ENCODE results near the gene ACOXL. TPM values are rescaled to one million over a fixed set of nuclear protein-coding genes. Genes with fewer than 3 reads are reported as not detected.

The ACOXL gene
- total and polyA plus RNA-seq, 9 of the 15 experiments (the other 6 are each of a cell fraction or from before 2014, with no cell fraction given) = 0.31 to 0.56 TPM; not detected in 7

DNA sequence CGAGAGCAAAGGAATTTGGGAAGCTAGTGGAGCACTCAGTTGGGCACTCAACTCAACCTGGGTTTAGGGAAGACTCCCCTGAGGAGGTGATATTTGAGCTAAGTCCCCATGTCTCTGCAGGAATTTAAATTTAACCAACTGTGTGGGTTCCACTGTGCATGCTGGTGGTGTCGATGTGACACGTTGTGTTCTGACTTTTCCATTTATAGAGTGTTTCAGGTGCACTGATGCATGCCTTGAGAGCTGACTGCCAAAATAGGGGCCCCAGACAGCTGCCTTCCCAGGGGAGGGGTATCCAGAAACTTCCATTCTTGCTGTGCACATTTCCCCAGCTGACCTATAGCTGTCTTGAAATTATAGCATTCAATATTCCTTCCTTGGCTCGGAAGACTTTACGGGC lies 324.7 kb downstream of the ACOXL start:
- Histone ChIP-seq H3K27me3 (ENCODE audit: control insufficient read depth in 2 of 2, insufficient read depth in 2 of 2, low read length in 2 of 2) (peaks cover 4 to 36% of the 10 kb centered on the region in 2 experiments; a peak in 4 of 5 replicates), H2AFZ (ENCODE audit: low read depth, low read length) (no peak overlapping the region), H3K79me2 (ENCODE audit: control insufficient read depth, insufficient read depth, low read length) (no peaks in the 10 kb centered on the region), H3K27ac (ENCODE audit: extremely low read depth, low read depth, low read length) (no peak overlapping the region), H3K4me3 (no peak overlapping the region), H3K4me1 (replicated peaks in 1 of 2; ENCODE audit: control insufficient read depth in 2 of 2, insufficient read depth in 2 of 2, low read length in 2 of 2) (no peaks in the 10 kb centered on the region), H3K9me3 (replicated peaks; ENCODE audit: control insufficient read depth, insufficient read depth, low read depth, low read length) (no peaks in the 10 kb centered on the region), H4K20me1 (replicated peaks; ENCODE audit: control insufficient read depth, insufficient read depth, low read length) (no peaks in the 10 kb centered on the region), H3K9me1 (ENCODE audit: control insufficient read depth, insufficient read depth, low read length) (no peaks in the 10 kb centered on the region), H3K4me2 (ENCODE audit: insufficient read depth, low read length) (no peak overlapping the region), H3K9ac (ENCODE audit: insufficient read depth in 1 of 2, low read depth in 2 of 2, low read length in 2 of 2) (no peak overlapping the region), H3K36me3 (ENCODE audit: control insufficient read depth, insufficient read depth, low read length) (no peaks in the 10 kb centered on the region)
- in situ Hi-C loops (cut with MboI) = no loop called here
- no TSS peak for BruUV-seq (replicated peaks)
- CTCF ChIA-PET (ENCODE audit: low intra/inter-chr PET ratio) = no interaction called here
- ATAC-seq = no peak
- no peak for FAIRE-seq
- intact Hi-C loops (cut with micrococcal nuclease) = no loop called here
- WGBS (ENCODE audit: insufficient coverage, low coverage, missing lambda C conversion rate) = 11% methylated on average over 5 of the region's 5 CpGs
- no peak for DNase-seq (ENCODE audit: extremely low read depth in 1 of 4, low spot score in 3 of 4)
- POLR2A ChIA-PET = interaction anchor here (0.6 to 1.4 kb wide), 5 partner anchors 10 to 99 kb away, joined by 3 to 10 read pairs (median 3); no protein-coding TSS in a partner anchor
- no peak for TF ChIP-seq POLR3G (IDR thresholded peaks at IDR 0.05; ENCODE audit: extremely low read depth, insufficient read length, insufficient replicate concordance)
- TF ChIP-seq ESRRB (CRISPR knock-in tag; IDR thresholded peaks at IDR 0.05; ENCODE audit: borderline replicate concordance) = no peak
- no peak for TF ChIP-seq HDGF (IDR thresholded peaks at IDR 0.05)
- no peak for TF ChIP-seq SRSF3 (IDR thresholded peaks at IDR 0.05; ENCODE audit: insufficient read depth, low read length)
- TF ChIP-seq RUNX1 (IDR thresholded peaks at IDR 0.05; ENCODE audit: low read depth) = no peak
- TF ChIP-seq, protein P1, sequence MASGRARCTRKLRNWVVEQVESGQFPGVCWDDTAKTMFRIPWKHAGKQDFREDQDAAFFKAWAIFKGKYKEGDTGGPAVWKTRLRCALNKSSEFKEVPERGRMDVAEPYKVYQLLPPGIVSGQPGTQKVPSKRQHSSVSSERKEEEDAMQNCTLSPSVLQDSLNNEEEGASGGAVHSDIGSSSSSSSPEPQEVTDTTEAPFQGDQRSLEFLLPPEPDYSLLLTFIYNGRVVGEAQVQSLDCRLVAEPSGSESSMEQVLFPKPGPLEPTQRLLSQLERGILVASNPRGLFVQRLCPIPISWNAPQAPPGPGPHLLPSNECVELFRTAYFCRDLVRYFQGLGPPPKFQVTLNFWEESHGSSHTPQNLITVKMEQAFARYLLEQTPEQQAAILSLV (tag; IDR thresholded peaks at IDR 0.05) = no peak
- no peak for TF ChIP-seq ZNF41 (CRISPR knock-in tag; conservative IDR thresholded peaks at IDR 0.05)
- no peak for TF ChIP-seq ATF7 (IDR thresholded peaks at IDR 0.05)
- no peak for TF ChIP-seq IFI16 (CRISPR knock-in tag; IDR thresholded peaks at IDR 0.05)
- TF ChIP-seq TAL1 (IDR thresholded peaks at IDR 0.05) = no peak
- TF ChIP-seq SAP30 (IDR thresholded peaks at IDR 0.05; ENCODE audit: borderline replicate concordance, insufficient read depth, low read depth, low read length, poor library complexity, severe bottlenecking) = no peak
- TF ChIP-seq ZNF449 (CRISPR knock-in tag; IDR thresholded peaks at IDR 0.05) = no peak
- no peak for TF ChIP-seq ZNF77 (CRISPR knock-in tag; IDR thresholded peaks at IDR 0.05)

Measured in K562 (cell line).